Endothelial cell of umbilical vein (primary cell): ENCODE measurements around the gene BCAS4. TPM values are rescaled to one million over a fixed set of nuclear protein-coding genes. Genes with fewer than 3 reads are reported as not detected.

ENCODE experiments used
- BruUV-seq: library from RNA; stranded (reverse); fragments of 400-500 nt; replicated peaks from 2 replicates; lab custom pipeline; 2021; lab: Mats Ljungman, UMichigan
- CTCF ChIA-PET: fragments of 300-600, 350-600 bp; sonication (Branson Sonifier 250); formaldehyde crosslinking; loops from one replicate; lab custom pipeline; 2021; ENCODE audit warnings: antibody characterized with exemption, inconsistent platforms; lab: Charles Lee
- POLR2A ChIA-PET: fragments of 300-600, 350-600 bp; sonication (Branson Sonifier 250); formaldehyde crosslinking; loops from one replicate; lab custom pipeline; 2021; ENCODE audit warnings: antibody characterized with exemption, inconsistent platforms; lab: Charles Lee
- DNase-seq: peaks from one replicate; pipeline ENCODE4 v3.0.0-alpha.2; 2011; ENCODE audit warnings: low read depth, low spot score
- FAIRE-seq: peaks from 2 replicates; lab custom pipeline; 2011; peaks lifted over from hg19 to GRCh38; lab: Jason Lieb, UNC
- H2AFZ ChIP-seq: 2 replicates; pipeline ENCODE4 v1.6.0; 2012; ENCODE audit warnings: low read depth, low read length, control low read depth, inconsistent platforms
- H3K27ac ChIP-seq: 2 replicates; pipeline ENCODE4 v1.5.1; 2011; ENCODE audit warnings: low read depth, mild to moderate bottlenecking, control low read depth, low read length, moderate library complexity; ENCODE audit not compliant: insufficient read depth
- H3K27me3 ChIP-seq, 2 experiments: 2 replicates each; pipeline versions ENCODE4 v1.6.0 to v1.6.1; 2011; ENCODE audit warnings: low read length in 2 of 2, mixed read lengths in 1 of 2; ENCODE audit not compliant: control insufficient read depth in 2 of 2, insufficient read depth in 2 of 2
- H3K36me3 ChIP-seq, 2 experiments: 2 replicates in 1 of 2; 3 replicates in 1 of 2; pipeline ENCODE4 v1.5.1; 2011; ENCODE audit warnings: low read length in 2 of 2, mild to moderate bottlenecking in 1 of 2, moderate library complexity in 1 of 2; ENCODE audit not compliant: control insufficient read depth in 2 of 2, insufficient read depth in 2 of 2; ENCODE audit errors: extremely low read depth in 1 of 2
- H3K4me1 ChIP-seq: 3 replicates; pipeline ENCODE4 v1.5.1; 2011; ENCODE audit warnings: mild to moderate bottlenecking, low read length; ENCODE audit not compliant: control insufficient read depth, insufficient read depth; ENCODE audit errors: extremely low read depth
- H3K4me2 ChIP-seq: 2 replicates; pipeline ENCODE4 v1.6.1; 2011; ENCODE audit warnings: low read length, control low read depth, mixed read lengths; ENCODE audit not compliant: insufficient read depth
- H3K4me3 ChIP-seq, 3 experiments: fragments of 200-600 bp in 1 of 3; sonication (generic), shearing (Covaris generic) in 1 of 3; replicated peaks in 1 of 3; 2 replicates each; pipeline ENCODE4 v1.5.1; 2011 to 2016; ENCODE audit warnings: control low read depth in 3 of 3, low read length in 3 of 3, mild to moderate bottlenecking in 2 of 3, inconsistent platforms in 1 of 3, low read depth in 1 of 3, moderate library complexity in 1 of 3; ENCODE audit not compliant: insufficient read depth in 1 of 3
- H3K79me2 ChIP-seq: 2 replicates; pipeline ENCODE4 v1.6.0; 2012; ENCODE audit warnings: low read length, inconsistent platforms; ENCODE audit not compliant: control insufficient read depth, insufficient read depth
- H3K9ac ChIP-seq: replicated peaks from 2 replicates; pipeline ENCODE3; 2011; ENCODE audit warnings: low read length, control low read depth; ENCODE audit not compliant: insufficient read depth; ENCODE audit errors: extremely low read depth
- H3K9me1 ChIP-seq: replicated peaks from 3 replicates; pipeline ENCODE4 v1.6.0; 2011; ENCODE audit warnings: mild to moderate bottlenecking, low read length; ENCODE audit not compliant: control insufficient read depth, insufficient read depth; ENCODE audit errors: extremely low read depth
- H3K9me3 ChIP-seq: replicated peaks from 2 replicates; pipeline ENCODE4 v1.5.1; 2012; ENCODE audit warnings: low read length, inconsistent platforms; ENCODE audit not compliant: control insufficient read depth, insufficient read depth
- H4K20me1 ChIP-seq: replicated peaks from 2 replicates; pipeline ENCODE3; 2011; ENCODE audit warnings: mild to moderate bottlenecking, low read length; ENCODE audit not compliant: control insufficient read depth, insufficient read depth; ENCODE audit errors: extremely low read depth
- CTCF ChIP-seq, 2 donors: IDR thresholded peaks; 1 replicate in 1 of 2; 2 replicates in 1 of 2; pipeline ENCODE4 v1.5.1; 2011; ENCODE audit warnings: low read length in 2 of 2, mild to moderate bottlenecking in 2 of 2, moderate library complexity in 2 of 2, control low read depth in 1 of 2, inconsistent platforms in 1 of 2, low read depth in 1 of 2; ENCODE audit not compliant: insufficient read depth in 1 of 2; ENCODE audit errors: extremely low read depth in 1 of 2
- FOS ChIP-seq: IDR thresholded peaks from 2 replicates; pipeline ENCODE4 v1.6.1; 2011; ENCODE audit warnings: mild to moderate bottlenecking, low read length, moderate library complexity, borderline replicate concordance; ENCODE audit not compliant: insufficient read depth
- GATA2 ChIP-seq: IDR thresholded peaks from 2 replicates; pipeline ENCODE4 v1.7.0; 2011; ENCODE audit warnings: low read depth, mild to moderate bottlenecking, moderate library complexity, mixed read lengths, low read length; ENCODE audit not compliant: insufficient read length, insufficient read depth
- MYC ChIP-seq: IDR thresholded peaks from one replicate; pipeline ENCODE4 v1.6.1; 2011; ENCODE audit warnings: mild to moderate bottlenecking, low read depth, low read length
- POLR2A ChIP-seq: IDR thresholded peaks from 2 replicates; pipeline ENCODE4 v1.6.1; 2012; ENCODE audit warnings: low read depth, mild to moderate bottlenecking, control low read depth, low read length
- POLR2AphosphoS5 ChIP-seq: IDR thresholded peaks from 2 replicates; pipeline ENCODE4 v1.6.1; 2012; ENCODE audit warnings: low read depth, mild to moderate bottlenecking, control low read depth, low read length, moderate library complexity; ENCODE audit not compliant: insufficient read depth
- dilution Hi-C: fragments of 300-500 bp; cut with MboI; formaldehyde crosslinking; loops from one replicate; pipeline ENCODE4 v1.15.0; 2019; ENCODE audit warnings: low sequenced_read_pairs; ENCODE audit not compliant: extremely low pct_ligation_motif_present
- intact Hi-C: fragments of 100-400 bp; cut with micrococcal nuclease; formaldehyde crosslinking; loops from one replicate; pipeline ENCODE4 v1.10.0; 2022
- polyA plus RNA-seq, 4 experiments: library from polyadenylated mRNA; depleted of rRNA in 3 of 4; stranded (reverse) in 3 of 4; unstranded in 1 of 4; fragments of >200 nt; gene quantifications; 2 replicates each; pipeline versions ENCODE4 v1.2.1 to v1.2.3, GENCODE V29; 2011 to 2012; ENCODE audit warnings: missing spikeins in 1 of 4
- total RNA-seq: library from RNA; stranded (reverse); gene quantifications from 2 replicates; pipeline ENCODE4 v1.2.3, GENCODE V29; 2021

BCAS4 gene
- total and polyA plus RNA-seq, 2 donors (not counting 3 experiments of a cell fraction or from before 2014, with no cell fraction given), result 1.0 to 1.5 TPM

GRCh38 chr20:50855498-50856474, 60.9 kb downstream of the BCAS4 start:
- no peak overlapping the region for H3K27ac ChIP-seq
- FAIRE-seq (no peak), DNase-seq (no peak)
- no peaks in the 10 kb centered on the region for H3K4me1 ChIP-seq
- no peak overlapping the region for H2AFZ ChIP-seq
- H3K9me3 ChIP-seq, result no peaks in the 10 kb centered on the region
- H3K9ac ChIP-seq, result no peak overlapping the region
- H3K79me2 ChIP-seq, result no peaks in the 10 kb centered on the region
- intact Hi-C loops (no loop called here), dilution Hi-C loops (no loop called here)
- no peaks in the 10 kb centered on the region for H3K36me3 ChIP-seq
- CTCF ChIA-PET, result no interaction called here
- POLR2A ChIA-PET, result no interaction called here
- H4K20me1 ChIP-seq, result no peaks in the 10 kb centered on the region
- no TSS peak for BruUV-seq
- no peak for TF ChIP-seq POLR2A
- TF ChIP-seq MYC, result no peak
- no peak for TF ChIP-seq CTCF (IDR thresholded peaks at IDR 0.05; ENCODE audit: extremely low read depth in 1 of 2, insufficient read depth in 1 of 2, low read depth in 1 of 2, low read length in 2 of 2)
- TF ChIP-seq FOS, result no peak
- TF ChIP-seq GATA2, result no peak
- TF ChIP-seq POLR2AphosphoS5, result no peak
- H3K27me3 ChIP-seq, result no peaks in the 10 kb centered on the region
- H3K4me3 ChIP-seq, result no peak overlapping the region
- H3K4me2 ChIP-seq, result no peak overlapping the region
- H3K9me1 ChIP-seq, result no peaks in the 10 kb centered on the region
